B cell (primary cell): ENCODE measurements around the gene DUSP5. TPM values are rescaled to one million over a fixed set of nuclear protein-coding genes. Genes with fewer than 3 reads are reported as not detected.

Experiments
- ATAC-seq: fragments of 200-7000 bp; cut with Tn5 transposase; one replicate; pipeline ENCODE4 v1.10.0; 2021; ENCODE audit warnings: low read depth, mild to moderate bottlenecking, moderate number of reproducible peaks, moderate library complexity
- CTCF ChIA-PET: fragments of 350-600 bp; sonication (Branson Sonifier 250); formaldehyde crosslinking; loops from one replicate; lab custom pipeline; 2021; ENCODE audit warnings: antibody characterized with exemption, inconsistent platforms; lab: Charles Lee
- POLR2A ChIA-PET: fragments of 350-600 bp; sonication (Branson Sonifier 250); formaldehyde crosslinking; loops from one replicate; lab custom pipeline; 2021; ENCODE audit warnings: antibody characterized with exemption; lab: Charles Lee
- DNase-seq: peaks from one replicate; pipeline ENCODE4 v3.0.0; 2013
- H2AFZ ChIP-seq: 2 replicates; pipeline ENCODE4 v1.6.1; 2012; ENCODE audit warnings: mild to moderate bottlenecking, low read depth, low read length; ENCODE audit not compliant: insufficient read depth, poor library complexity, severe bottlenecking
- H3K27ac ChIP-seq, 2 donors: 1 replicate in 1 of 2; 2 replicates in 1 of 2; pipeline ENCODE4 v1.5.1; 2012 to 2013; ENCODE audit warnings: low read length in 2 of 2, mild to moderate bottlenecking in 2 of 2, moderate library complexity in 1 of 2
- H3K27me3 ChIP-seq, 4 experiments: fragments of 200-600 bp in 1 of 4; sonication (generic) in 1 of 4; replicated peaks in 1 of 4; 1 replicate in 2 of 4; 2 replicates in 2 of 4; pipeline versions ENCODE4 v1.6.1 to v1.7.0; 2013 to 2016; ENCODE audit warnings: low read length in 3 of 4, mild to moderate bottlenecking in 2 of 4, mixed read lengths in 1 of 4, moderate library complexity in 1 of 4; ENCODE audit not compliant: insufficient read depth in 4 of 4, control insufficient read depth in 3 of 4; ENCODE audit errors: control extremely low read depth in 1 of 4
- H3K36me3 ChIP-seq, 2 experiments: replicated peaks in 1 of 2; 1 replicate in 1 of 2; 2 replicates in 1 of 2; pipeline versions ENCODE4 v1.6.1 to v1.7.1; 2013; ENCODE audit warnings: low read length in 1 of 2; ENCODE audit not compliant: insufficient read depth in 2 of 2, control insufficient read depth in 1 of 2; ENCODE audit errors: control extremely low read depth in 1 of 2, extremely low read depth in 1 of 2
- H3K4me1 ChIP-seq, 2 donors: fragments of 200-600 bp in 1 of 2; sonication (generic) in 1 of 2; 1 replicate in 1 of 2; 2 replicates in 1 of 2; pipeline versions ENCODE4 v1.5.1 to v1.6.1; 2013 to 2017; ENCODE audit warnings: low read length in 2 of 2; ENCODE audit not compliant: control insufficient read depth in 2 of 2, insufficient read depth in 2 of 2
- H3K4me2 ChIP-seq: replicated peaks from 2 replicates; pipeline ENCODE3; 2012; ENCODE audit warnings: mild to moderate bottlenecking, low read depth, low read length; ENCODE audit not compliant: poor library complexity, severe bottlenecking
- H3K4me3 ChIP-seq, 5 experiments: fragments of 200-600 bp in 1 of 5; sonication (generic) in 1 of 5; 1 replicate in 3 of 5; 2 replicates in 2 of 5; pipeline versions ENCODE4 v1.5.1 to v1.7.0; 2011 to 2016; ENCODE audit warnings: low read length in 4 of 5, mild to moderate bottlenecking in 4 of 5, low read depth in 2 of 5, control low read depth in 1 of 5, moderate library complexity in 1 of 5; ENCODE audit not compliant: insufficient read depth in 1 of 5; ENCODE audit errors: control extremely low read depth in 1 of 5, extremely low read depth in 1 of 5
- H3K79me2 ChIP-seq: fragments of 200-600 bp; sonication (generic); one replicate; pipeline ENCODE4 v1.6.0; 2016; ENCODE audit warnings: low read length; ENCODE audit not compliant: control insufficient read depth, insufficient read depth
- H3K9ac ChIP-seq: fragments of 200-600 bp; sonication (generic); 2 replicates; pipeline ENCODE4 v1.6.1; 2017; ENCODE audit warnings: mild to moderate bottlenecking, low read length, moderate library complexity
- H3K9me3 ChIP-seq, 3 donors: one replicate each; pipeline versions ENCODE4 v1.6.1 to v1.7.1; 2013; ENCODE audit warnings: low read length in 2 of 3; ENCODE audit not compliant: control insufficient read depth in 2 of 3, insufficient read depth in 1 of 3; ENCODE audit errors: control extremely low read depth in 1 of 3
- H4K20me1 ChIP-seq: 2 replicates; pipeline ENCODE4 v1.6.0; 2012; ENCODE audit warnings: mild to moderate bottlenecking, low read length; ENCODE audit not compliant: insufficient read depth, control insufficient read depth, poor library complexity, severe bottlenecking
- H3K27ac Mint-ChIP-seq: one replicate; pipeline ENCODE4 v1.8.0; 2021; ENCODE audit warnings: mixed read lengths
- H3K27me3 Mint-ChIP-seq: one replicate; pipeline ENCODE4 v1.8.0; 2021; ENCODE audit warnings: mixed read lengths
- H3K4me1 Mint-ChIP-seq: one replicate; pipeline ENCODE4 v1.8.0; 2021; ENCODE audit warnings: mixed read lengths
- H3K4me3 Mint-ChIP-seq: one replicate; pipeline ENCODE4 v1.8.0; 2021; ENCODE audit warnings: mixed read lengths
- H3K9me3 Mint-ChIP-seq: one replicate; pipeline ENCODE4 v1.8.0; 2022; ENCODE audit warnings: mixed read lengths; ENCODE audit not compliant: insufficient read depth
- EZH2 ChIP-seq: IDR thresholded peaks from 2 replicates; pipeline ENCODE4 v1.6.1; 2012; ENCODE audit warnings: borderline replicate concordance, low read depth, mild to moderate bottlenecking, moderate library complexity, low read length; ENCODE audit not compliant: insufficient read depth, poor library complexity, severe bottlenecking
- WGBS: methylation state at CpG from one replicate; pipeline ENCODE4 v1.1.5; 2013; ENCODE audit warnings: missing lambda C conversion rate; ENCODE audit not compliant: insufficient coverage; 5-methylcytosine and 5-hydroxymethylcytosine counted together
- intact Hi-C: fragments of 100-400 bp; cut with micrococcal nuclease; formaldehyde crosslinking; loops from one replicate; pipeline ENCODE4 v1.10.0; 2022
- polyA minus RNA-seq: library from RNA; depleted of rRNA, polyadenylated mRNA; stranded (reverse); fragments of >200 nt; gene quantifications from 2 replicates; pipeline ENCODE4 v1.2.3, GENCODE V29; 2012
- polyA plus RNA-seq: library from polyadenylated mRNA; depleted of rRNA; stranded (reverse); fragments of >200 nt; gene quantifications from 2 replicates; pipeline ENCODE4 v1.2.3, GENCODE V29; 2012
- total RNA-seq, 2 donors: library from RNA; stranded (reverse); fragments of 120-200 nt in 1 of 2; gene quantifications; 1 replicate in 1 of 2; 2 replicates in 1 of 2; pipeline versions ENCODE4 v1.2.3 to v1.2.4, GENCODE V29; 2013 to 2022
- TF ChIP-seq, protein P1 (sequence below): fragments of 200-600 bp; IDR thresholded peaks from one replicate; pipeline ENCODE4 v1.8.0; 2022; ENCODE audit warnings: antibody characterized with exemption, mild to moderate bottlenecking

The DUSP5 gene, protein sequence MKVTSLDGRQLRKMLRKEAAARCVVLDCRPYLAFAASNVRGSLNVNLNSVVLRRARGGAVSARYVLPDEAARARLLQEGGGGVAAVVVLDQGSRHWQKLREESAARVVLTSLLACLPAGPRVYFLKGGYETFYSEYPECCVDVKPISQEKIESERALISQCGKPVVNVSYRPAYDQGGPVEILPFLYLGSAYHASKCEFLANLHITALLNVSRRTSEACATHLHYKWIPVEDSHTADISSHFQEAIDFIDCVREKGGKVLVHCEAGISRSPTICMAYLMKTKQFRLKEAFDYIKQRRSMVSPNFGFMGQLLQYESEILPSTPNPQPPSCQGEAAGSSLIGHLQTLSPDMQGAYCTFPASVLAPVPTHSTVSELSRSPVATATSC
- total RNA-seq (10.0 and 10.8 TPM in 2 replicates), polyA plus RNA-seq (68.9 and 71.0 TPM in 2 replicates), polyA minus RNA-seq (40.7 and 127 TPM in 2 replicates)
- total RNA-seq (2013) = 5.0 TPM

DNA sequence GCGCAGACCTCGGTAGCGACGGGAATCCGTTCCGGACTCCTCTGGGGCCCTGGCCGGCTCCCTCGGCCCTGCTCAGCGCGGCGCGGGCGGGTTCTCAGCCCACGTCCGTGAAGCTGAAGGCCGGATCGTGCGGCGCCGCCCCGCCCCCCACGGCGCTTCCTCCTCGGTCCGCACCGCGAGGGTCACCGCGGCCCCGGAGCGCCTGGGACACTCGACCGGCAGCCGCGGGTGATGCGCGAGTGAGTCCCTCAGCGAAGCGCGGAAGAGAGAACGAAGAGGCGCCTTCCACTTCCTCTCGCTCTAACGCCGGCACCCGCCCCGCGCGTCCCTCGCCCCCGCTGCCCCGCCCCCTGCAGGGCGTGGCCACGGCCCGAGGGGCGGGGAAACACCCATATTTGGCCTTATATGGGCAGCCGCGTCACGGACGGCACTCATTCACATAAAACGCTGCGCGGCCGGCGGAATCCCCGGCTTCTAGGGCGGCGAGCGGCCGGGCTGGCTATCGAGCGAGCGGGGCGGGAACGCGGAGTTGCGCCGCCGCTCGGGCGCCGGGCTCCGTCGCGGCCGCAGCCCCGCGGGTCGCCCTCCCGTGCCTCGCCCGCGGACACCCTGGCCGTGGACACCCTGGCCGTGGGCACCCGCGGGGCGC lies at the start of gene DUSP5:
DUSP5 (plus strand) TSS at position 470 of the 649 bp plus-strand sequence. CDS start 215 bp downstream, outside the sequence.
- POLR2A ChIA-PET = interaction anchor here (0.9 to 2.4 kb wide), 2 partner anchors 141 to 142 kb away, joined by 3 to 12 read pairs; no protein-coding TSS in a partner anchor

More for the DNA sequence above, at the start of gene DUSP5:
- intact Hi-C loops = loop anchor here (1.0 to 5.0 kb wide), 9 partner anchors 39 to 489 kb away; no protein-coding TSS in a partner anchor
- Histone ChIP-seq H3K4me3 (peak within 1 kb of the TSS in 4 of 5 experiments; percentile 57 to 71 (median 62)), H3K4me2 (peak within 1 kb of the TSS; percentile 93), H3K9me3 (no peaks in the 10 kb centered on the region), H3K36me3 (no peaks in the 10 kb centered on the region), H3K27ac (peak within 1 kb of the TSS; percentile 65 to 80), H3K27me3 (peaks cover 0 to 14% (median 2%) of the 10 kb centered on the region in 4 experiments), H3K79me2 (peaks cover 17% of the 10 kb centered on the region), H2AFZ (peak within 1 kb of the TSS; percentile 79), H3K4me1 (peaks cover 35 to 51% of the 10 kb centered on the region in 2 donors), H3K9ac (peak within 1 kb of the TSS; percentile 73), H4K20me1 (peaks cover 29% of the 10 kb centered on the region)
- WGBS = under 1% methylated on average over 98 of the region's 98 CpGs
- peaks cover 6% of the 10 kb centered on the region for H3K27me3 Mint-ChIP-seq
- no peaks in the 10 kb centered on the region for H3K9me3 Mint-ChIP-seq
- ATAC-seq (peak; percentile 91), DNase-seq (peak; percentile 99)
- H3K4me1 Mint-ChIP-seq = peaks cover 56% of the 10 kb centered on the region
- peak within 1 kb of the TSS; percentile 93 for H3K4me3 Mint-ChIP-seq
- peak within 1 kb of the TSS; percentile 93 for H3K27ac Mint-ChIP-seq
- CTCF ChIA-PET = interaction anchor here (0.9 to 10.3 kb wide), 3 partner anchors 11 to 143 kb away, joined by 3 to 87 read pairs (median 6); no protein-coding TSS in a partner anchor
- no peak for TF ChIP-seq EZH2
- TF ChIP-seq, protein P1, sequence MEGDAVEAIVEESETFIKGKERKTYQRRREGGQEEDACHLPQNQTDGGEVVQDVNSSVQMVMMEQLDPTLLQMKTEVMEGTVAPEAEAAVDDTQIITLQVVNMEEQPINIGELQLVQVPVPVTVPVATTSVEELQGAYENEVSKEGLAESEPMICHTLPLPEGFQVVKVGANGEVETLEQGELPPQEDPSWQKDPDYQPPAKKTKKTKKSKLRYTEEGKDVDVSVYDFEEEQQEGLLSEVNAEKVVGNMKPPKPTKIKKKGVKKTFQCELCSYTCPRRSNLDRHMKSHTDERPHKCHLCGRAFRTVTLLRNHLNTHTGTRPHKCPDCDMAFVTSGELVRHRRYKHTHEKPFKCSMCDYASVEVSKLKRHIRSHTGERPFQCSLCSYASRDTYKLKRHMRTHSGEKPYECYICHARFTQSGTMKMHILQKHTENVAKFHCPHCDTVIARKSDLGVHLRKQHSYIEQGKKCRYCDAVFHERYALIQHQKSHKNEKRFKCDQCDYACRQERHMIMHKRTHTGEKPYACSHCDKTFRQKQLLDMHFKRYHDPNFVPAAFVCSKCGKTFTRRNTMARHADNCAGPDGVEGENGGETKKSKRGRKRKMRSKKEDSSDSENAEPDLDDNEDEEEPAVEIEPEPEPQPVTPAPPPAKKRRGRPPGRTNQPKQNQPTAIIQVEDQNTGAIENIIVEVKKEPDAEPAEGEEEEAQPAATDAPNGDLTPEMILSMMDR = no peak
